Fibroblast of mammary gland (primary cell): Measurements from ENCODE around the gene LYPLAL1.

Source experiments
- DNase-seq: peaks from one replicate; pipeline ENCODE4 v3.0.0-alpha.2; 2010; ENCODE audit warnings: low read depth
- H3K4me3 ChIP-seq: 2 replicates; pipeline ENCODE4 v1.5.1; 2011; ENCODE audit warnings: low read depth, mild to moderate bottlenecking, low read length, moderate library complexity; ENCODE audit not compliant: control insufficient read depth
- TF ChIP-seq, protein P1 (sequence below): conservative IDR thresholded peaks from 2 replicates; pipeline ENCODE4 v1.5.1; 2011; ENCODE audit warnings: low read depth, low read length, inconsistent platforms; ENCODE audit not compliant: control insufficient read depth, insufficient read depth

The LYPLAL1 gene

DNA sequence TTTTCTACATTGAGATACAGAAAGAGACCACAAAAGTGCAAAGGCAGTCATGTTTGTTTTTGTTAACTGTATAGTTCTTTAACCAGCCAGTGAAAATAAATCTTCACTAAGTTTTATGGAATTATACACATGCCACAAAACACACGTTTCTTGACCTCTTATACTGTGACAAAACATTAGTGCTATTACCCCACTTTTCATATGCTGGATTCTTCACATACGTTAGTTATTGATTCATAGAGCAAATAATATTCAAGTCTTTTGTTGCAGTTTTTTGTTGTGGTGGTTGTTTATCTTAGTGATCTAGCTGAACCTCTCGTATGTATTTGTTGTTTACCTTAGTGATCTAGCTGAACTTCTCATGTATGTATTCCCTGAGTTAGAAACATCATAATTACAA lies 28.0 kb downstream of the LYPLAL1 start:
- DNase-seq = no peak
- no peak overlapping the region for H3K4me3 ChIP-seq
- TF ChIP-seq, protein P1, sequence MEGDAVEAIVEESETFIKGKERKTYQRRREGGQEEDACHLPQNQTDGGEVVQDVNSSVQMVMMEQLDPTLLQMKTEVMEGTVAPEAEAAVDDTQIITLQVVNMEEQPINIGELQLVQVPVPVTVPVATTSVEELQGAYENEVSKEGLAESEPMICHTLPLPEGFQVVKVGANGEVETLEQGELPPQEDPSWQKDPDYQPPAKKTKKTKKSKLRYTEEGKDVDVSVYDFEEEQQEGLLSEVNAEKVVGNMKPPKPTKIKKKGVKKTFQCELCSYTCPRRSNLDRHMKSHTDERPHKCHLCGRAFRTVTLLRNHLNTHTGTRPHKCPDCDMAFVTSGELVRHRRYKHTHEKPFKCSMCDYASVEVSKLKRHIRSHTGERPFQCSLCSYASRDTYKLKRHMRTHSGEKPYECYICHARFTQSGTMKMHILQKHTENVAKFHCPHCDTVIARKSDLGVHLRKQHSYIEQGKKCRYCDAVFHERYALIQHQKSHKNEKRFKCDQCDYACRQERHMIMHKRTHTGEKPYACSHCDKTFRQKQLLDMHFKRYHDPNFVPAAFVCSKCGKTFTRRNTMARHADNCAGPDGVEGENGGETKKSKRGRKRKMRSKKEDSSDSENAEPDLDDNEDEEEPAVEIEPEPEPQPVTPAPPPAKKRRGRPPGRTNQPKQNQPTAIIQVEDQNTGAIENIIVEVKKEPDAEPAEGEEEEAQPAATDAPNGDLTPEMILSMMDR = no peak

DNA sequence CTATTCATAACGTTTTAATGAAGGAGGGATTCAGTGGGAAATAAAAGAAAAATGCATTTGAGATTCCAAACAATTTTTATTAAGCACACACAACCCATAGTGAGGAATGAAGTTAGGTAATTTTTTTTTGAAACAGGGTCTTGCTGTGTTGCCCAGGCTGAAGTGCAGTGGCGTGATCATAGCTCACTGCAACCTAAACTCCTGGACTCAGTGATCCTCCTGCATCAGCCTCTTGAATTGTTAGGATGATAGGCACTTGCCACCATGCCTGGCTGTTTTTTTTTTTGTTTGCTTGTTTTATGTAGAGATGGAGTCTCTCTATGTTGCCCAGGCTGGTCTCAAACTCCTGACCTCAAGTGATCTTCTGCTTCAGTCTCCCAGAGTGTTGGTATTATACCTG lies 28.9 kb downstream of the LYPLAL1 start:
- DNase-seq = no peak
- no peak overlapping the region for H3K4me3 ChIP-seq
- TF ChIP-seq, protein P1 = no peak

DNA sequence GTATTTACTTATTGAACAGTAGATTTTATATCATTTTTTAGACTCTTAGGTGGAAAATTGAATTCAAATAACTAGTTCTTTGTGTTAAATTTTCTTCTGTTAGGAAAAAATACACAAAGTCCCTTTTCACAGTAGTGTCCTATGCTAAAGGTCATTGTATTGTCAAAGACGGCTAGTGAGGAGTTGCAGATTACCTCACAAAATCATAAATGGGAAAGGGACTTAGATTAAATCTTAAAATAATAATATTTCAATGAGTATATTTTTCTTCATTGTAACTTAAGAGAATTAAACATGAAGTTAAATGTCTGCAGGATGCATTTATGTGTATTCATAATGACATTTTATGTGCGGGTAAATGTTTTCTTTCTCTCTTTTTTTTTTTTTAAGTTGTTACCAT lies 32.7 kb downstream of the LYPLAL1 start:
- H3K4me3 ChIP-seq = no peak overlapping the region
- TF ChIP-seq, protein P1 = no peak
- DNase-seq = no peak

DNA sequence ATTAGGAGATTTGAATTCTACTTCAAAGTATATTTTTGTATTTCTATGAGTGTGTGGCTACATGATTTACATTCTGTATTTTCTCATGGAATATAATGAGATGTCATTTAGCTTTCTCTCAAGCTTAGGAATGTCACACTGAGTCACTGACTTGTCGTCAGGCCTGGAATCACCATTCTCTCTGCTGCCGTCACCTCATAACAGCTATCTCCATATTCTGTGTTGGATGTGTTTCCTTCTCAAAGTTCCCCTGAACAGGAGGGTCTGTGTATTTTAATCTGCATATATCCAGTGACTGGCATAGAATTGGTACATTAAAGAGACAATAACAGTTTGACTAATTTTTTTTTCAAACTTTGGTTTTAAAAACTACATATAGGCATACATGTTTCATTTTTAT lies 35.9 kb downstream of the LYPLAL1 start:
- no peak overlapping the region for H3K4me3 ChIP-seq
- DNase-seq = no peak
- TF ChIP-seq, protein P1 = no peak

DNA sequence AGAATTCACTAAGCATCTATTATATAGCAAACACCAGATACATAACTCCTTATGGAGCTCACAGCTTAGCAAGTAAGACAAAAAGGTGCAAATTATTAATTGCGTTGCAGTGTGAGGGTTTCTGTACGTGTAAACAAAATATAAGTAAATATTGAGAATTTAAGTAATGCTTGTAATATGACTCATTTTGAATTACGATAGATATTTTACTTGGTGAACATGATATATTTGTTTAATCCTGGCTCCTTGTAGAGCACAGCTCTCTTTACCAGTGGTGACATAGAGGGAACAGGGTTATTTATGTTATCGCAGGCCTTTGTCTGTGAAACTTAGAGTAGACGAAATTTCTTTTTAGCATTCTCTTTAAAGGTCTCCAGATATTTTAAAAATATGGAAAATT lies 36.4 kb downstream of the LYPLAL1 start:
- TF ChIP-seq, protein P1 = no peak
- no peak overlapping the region for H3K4me3 ChIP-seq
- no peak for DNase-seq

DNA sequence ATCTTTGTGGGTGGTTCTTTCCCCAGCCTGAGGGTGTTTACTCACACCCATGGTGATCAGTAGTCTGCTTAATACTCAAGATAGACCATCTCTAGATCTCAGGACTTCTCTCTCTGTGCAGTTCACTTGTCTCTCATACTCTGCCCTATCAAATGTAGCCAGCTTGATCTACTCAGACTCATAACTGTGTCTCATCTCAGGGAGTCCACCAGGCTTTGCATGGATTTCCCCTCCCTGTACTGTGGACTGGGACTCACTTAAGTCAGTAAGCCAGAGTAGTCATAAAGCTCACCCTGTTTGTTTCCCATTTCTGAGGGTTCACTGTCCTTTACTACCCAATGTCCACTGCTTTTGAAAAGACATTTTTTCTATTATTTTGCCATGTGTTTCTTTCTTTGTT lies 41.8 kb downstream of the LYPLAL1 start:
- TF ChIP-seq, protein P1 = no peak
- DNase-seq = no peak
- no peak overlapping the region for H3K4me3 ChIP-seq

DNA sequence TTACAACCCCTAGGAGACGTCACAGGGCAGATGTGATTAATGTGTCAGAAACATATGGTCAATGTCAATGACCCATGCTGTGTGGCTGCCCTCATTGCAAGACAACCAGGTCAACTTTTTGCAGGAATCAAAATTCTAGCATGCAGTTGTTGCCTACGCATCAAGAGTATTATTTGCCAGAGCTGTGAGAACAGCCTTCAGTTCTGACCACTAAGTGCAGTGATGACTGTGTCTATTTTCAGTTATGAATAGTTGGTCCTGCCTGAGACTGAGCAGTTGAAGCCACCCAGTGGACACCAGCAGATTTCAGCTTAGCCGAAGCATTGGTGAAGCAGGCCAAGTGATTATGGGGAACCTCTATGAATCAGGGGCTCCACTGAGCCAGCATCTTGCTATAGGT lies 47.3 kb downstream of the LYPLAL1 start:
- DNase-seq = no peak
- no peak overlapping the region for H3K4me3 ChIP-seq
- TF ChIP-seq, protein P1 = no peak
